22Rv1 (cell line): Measurements from ENCODE around the gene RNF11.

Experiments used
- CTCF ChIP-seq: fragments of 450-650 bp; IDR thresholded peaks from 2 replicates; pipeline ENCODE4 v1.5.1; 2017; ENCODE audit warnings: mild to moderate bottlenecking
- ZFX ChIP-seq: fragments of 450-650 bp; IDR thresholded peaks from 2 replicates; pipeline ENCODE4 v1.6.1; 2017; ENCODE audit warnings: antibody characterized with exemption, borderline replicate concordance

- TF ChIP-seq CTCF (no peak), ZFX (no peak)
These were observed 32.6 kb downstream of the RNF11 start for GRCh38 chr1:51268634-51269033.
